IMR-90 (cell line): ENCODE data around the gene CASK.
"Not testable (repeated sequence)": the region's sequence is repeated elsewhere in the genome, so short reads cannot be mapped to it uniquely, and the experiment has no call there.

Source experiments
- BHLHE40 ChIP-seq: fragments of 150-350 bp; IDR thresholded peaks from 2 replicates; pipeline ENCODE4 v1.6.1; 2016; ENCODE audit warnings: mild to moderate bottlenecking, low read depth, low read length
- CTCF ChIP-seq: conservative IDR thresholded peaks from 2 replicates; pipeline ENCODE4 v1.5.1; 2012; ENCODE audit warnings: mild to moderate bottlenecking, low read depth, low read length, improper control_type of control experiment
- MAFK ChIP-seq: IDR thresholded peaks from 2 replicates; pipeline ENCODE4 v1.6.1; 2012; ENCODE audit warnings: low read depth, low read length, improper control_type of control experiment
- MAZ ChIP-seq: IDR thresholded peaks from 2 replicates; pipeline ENCODE4 v1.6.1; 2012; ENCODE audit warnings: low read depth, mild to moderate bottlenecking, low read length, improper control_type of control experiment, moderate library complexity, borderline replicate concordance
- MXI1 ChIP-seq: IDR thresholded peaks from 2 replicates; pipeline ENCODE4 v1.6.1; 2012; ENCODE audit warnings: low read depth, mild to moderate bottlenecking, low read length, moderate library complexity, borderline replicate concordance
- POLR2A ChIP-seq: IDR thresholded peaks from 2 replicates; pipeline ENCODE4 v1.6.1; 2012; ENCODE audit warnings: mild to moderate bottlenecking, low read depth, low read length
- RAD21 ChIP-seq: IDR thresholded peaks from 2 replicates; pipeline ENCODE4 v1.6.1; 2012; ENCODE audit warnings: low read length, improper control_type of control experiment
- USF2 ChIP-seq: fragments of 150-350 bp; IDR thresholded peaks from 2 replicates; pipeline ENCODE4 v1.6.1; 2017; ENCODE audit warnings: mild to moderate bottlenecking, antibody characterized with exemption, low read length, low read depth

- TF ChIP-seq CTCF, BHLHE40, USF2, MXI1, RAD21, POLR2A, MAZ, MAFK: not testable (repeated sequence)
Observed at GRCh38 chrX:41676361-41676760, 247.0 kb downstream of the CASK start.
